ENCODE measurements around the gene RNF32. TPM values are rescaled to one million over a fixed set of nuclear protein-coding genes. Genes with fewer than 3 reads are reported as not detected.

The RNF32 gene
- total RNA-seq, 1 experiment from 2014 or later = 0.61 TPM

GRCh38 chr7:156592155-156592884, 48.3 kb upstream of the RNF32 start (continued):
- TF ChIP-seq ARID4B (CRISPR knock-in tag; IDR thresholded peaks at IDR 0.05; ENCODE audit: borderline replicate concordance) (no peak), SOX15 (CRISPR knock-in tag; IDR thresholded peaks at IDR 0.05) (no peak), RORB (CRISPR knock-in tag; IDR thresholded peaks at IDR 0.05) (no peak), USF1 (CRISPR knock-in tag; IDR thresholded peaks at IDR 0.05) (no peak), ZNF423 (CRISPR knock-in tag; IDR thresholded peaks at IDR 0.05) (no peak), TEAD4 (CRISPR knock-in tag; IDR thresholded peaks at IDR 0.05) (no peak), PRDM15 (CRISPR knock-in tag; IDR thresholded peaks at IDR 0.05) (no peak), SMAD3 (CRISPR knock-in tag; IDR thresholded peaks at IDR 0.05; ENCODE audit: borderline replicate concordance) (no peak), ZNF281 (CRISPR knock-in tag; IDR thresholded peaks at IDR 0.05) (no peak), USF2 (CRISPR knock-in tag; IDR thresholded peaks at IDR 0.05) (no peak), FOXP4 (CRISPR knock-in tag; IDR thresholded peaks at IDR 0.05) (no peak), NFYB (CRISPR knock-in tag; conservative IDR thresholded peaks at IDR 0.05; ENCODE audit: low read depth) (no peak), PREB (CRISPR knock-in tag; IDR thresholded peaks at IDR 0.05; ENCODE audit: borderline replicate concordance) (no peak)

Data from WTC11 (cell line).